NCI-H524 treated with DMSO at 0.1 percent for 48 hours (cell line): ENCODE results near the gene MARF1.
"Not testable (repeated sequence)": the region's sequence is repeated elsewhere in the genome, so short reads cannot be mapped to it uniquely, and the experiment has no call there.

ENCODE experiments used
- DNase-seq: peaks from one replicate; lab custom pipeline; 2025; lab: John Stamatoyannopoulos, UW

MARF1 gene

GRCh38 chr16:15618392-15618791 lies 24.6 kb downstream of the MARF1 start:
- no peak for DNase-seq

GRCh38 chr16:15617901-15618300 lies 25.1 kb downstream of the MARF1 start:
- no peak for DNase-seq

- DNase-seq, result no peak
Observed at GRCh38 chr16:15616475-15617165, 26.3 kb downstream of the MARF1 start.

GRCh38 chr16:15616012-15616411 lies 26.9 kb downstream of the MARF1 start:
- DNase-seq, result no peak

- no peak for DNase-seq
Observed at GRCh38 chr16:15613676-15614075, 29.3 kb downstream of the MARF1 start.

- no peak for DNase-seq
Observed at GRCh38 chr16:15611610-15612009, 31.3 kb downstream of the MARF1 start.

GRCh38 chr16:15610369-15610871 lies 32.5 kb downstream of the MARF1 start:
- DNase-seq, result no peak

- no peak for DNase-seq
Observed at GRCh38 chr16:15609286-15609649, 33.7 kb downstream of the MARF1 start.

- no peak for DNase-seq
Observed at GRCh38 chr16:15608398-15609285, 34.3 kb downstream of the MARF1 start.

GRCh38 chr16:15607700-15608396 lies 35.1 kb downstream of the MARF1 start:
- DNase-seq, result no peak

GRCh38 chr16:15607221-15607699 lies 35.7 kb downstream of the MARF1 start:
- not testable (repeated sequence) for DNase-seq

GRCh38 chr16:15606518-15607220 lies 36.3 kb downstream of the MARF1 start:
- DNase-seq, result no peak

GRCh38 chr16:15605839-15606517 lies 37.0 kb downstream of the MARF1 start:
- DNase-seq, result no peak

GRCh38 chr16:15604460-15605440 lies 38.2 kb downstream of the MARF1 start:
- DNase-seq, result no peak

- DNase-seq, result no peak
Observed at GRCh38 chr16:15602285-15603044, 40.5 kb downstream of the MARF1 start.

GRCh38 chr16:15601212-15601879 lies 41.6 kb downstream of the MARF1 start:
- DNase-seq, result no peak

- DNase-seq, result no peak
Observed at GRCh38 chr16:15599303-15600070, 43.5 kb downstream of the MARF1 start.
